A549 (cell line): ENCODE results near the gene CELA3B.

Experiments
- EP300 ChIP-seq, 2 experiments: fragments of >200 bp; sonication (Bioruptor Twin); formaldehyde crosslinking; IDR thresholded peaks; 2 replicates in 1 of 2; 3 replicates in 1 of 2; pipeline ENCODE4 v1.6.1; 2016 to 2017
- ESRRA ChIP-seq: fragments of 150-350 bp; IDR thresholded peaks from 2 replicates; pipeline ENCODE4 v1.6.1; 2014; ENCODE audit warnings: mild to moderate bottlenecking, low read length, borderline replicate concordance
- HDAC2 ChIP-seq: fragments of 200-600 bp; sonication (generic); IDR thresholded peaks from 2 replicates; pipeline ENCODE4 v1.6.1; 2016
- MAX ChIP-seq: IDR thresholded peaks from 2 replicates; pipeline ENCODE4 v1.6.1; 2012
- MAZ ChIP-seq: fragments of 150-350 bp; IDR thresholded peaks from 2 replicates; pipeline ENCODE4 v1.6.1; 2014; ENCODE audit warnings: antibody characterized with exemption, low read depth, low read length, borderline replicate concordance
- RARB ChIP-seq: fragments of 250-450 bp; sonication (Bioruptor Pico); IDR thresholded peaks from 2 replicates; pipeline ENCODE4 v1.8.0; 2021; ENCODE audit warnings: mild to moderate bottlenecking, moderate library complexity
- RFX5 ChIP-seq: fragments of 450-650 bp; IDR thresholded peaks from 2 replicates; pipeline ENCODE4 v1.7.1; 2014; ENCODE audit warnings: antibody characterized with exemption, mild to moderate bottlenecking, moderate library complexity
- RNF2 ChIP-seq: fragments of 200-600 bp; sonication (generic); IDR thresholded peaks from 2 replicates; pipeline ENCODE4 v1.6.1; 2016; ENCODE audit warnings: low read depth, mild to moderate bottlenecking, antibody characterized with exemption, moderate library complexity, borderline replicate concordance
- TP53 ChIP-seq: fragments of 250-450 bp; sonication (Bioruptor Pico); IDR thresholded peaks from 2 replicates; pipeline ENCODE4 v1.5.0; 2021; ENCODE audit warnings: mild to moderate bottlenecking, moderate library complexity
- TF ChIP-seq, protein P1 (sequence below): fragments of >200 bp; sonication (Bioruptor Twin); formaldehyde crosslinking; IDR thresholded peaks from 3 replicates; pipeline ENCODE4 v1.5.1; 2016
- TF ChIP-seq, protein P2 (sequence below): fragments of 250-450 bp; sonication (Bioruptor Pico); IDR thresholded peaks from 2 replicates; pipeline ENCODE4 v1.5.0; 2021; ENCODE audit warnings: mild to moderate bottlenecking, moderate library complexity, borderline replicate concordance

DNA sequence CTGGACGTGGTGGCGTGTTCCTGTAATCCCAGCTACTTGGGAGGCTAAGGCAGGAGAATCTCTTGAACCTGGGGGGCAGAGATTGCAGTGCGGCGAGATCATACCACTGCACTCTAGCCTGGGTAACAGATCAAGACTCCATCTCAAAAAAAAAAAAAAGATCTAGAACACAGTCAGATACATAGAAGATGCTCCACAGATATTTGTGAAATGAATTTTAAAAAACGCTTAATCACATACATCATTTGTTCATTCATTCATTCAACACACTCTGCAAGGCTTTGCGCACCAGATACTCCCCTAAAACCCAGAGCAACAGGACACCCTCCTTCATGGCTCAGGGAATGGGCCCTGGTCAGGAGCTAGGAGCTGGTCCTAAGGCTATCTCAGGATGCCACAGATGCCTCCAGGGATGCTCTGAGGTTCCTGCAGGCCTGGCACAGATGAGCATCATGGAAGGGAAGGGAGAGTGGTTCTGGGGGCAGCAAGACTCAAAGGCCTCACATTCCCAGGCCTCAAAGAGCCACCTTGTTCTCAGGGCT is 46.1 kb upstream of the CELA3B start:
- TF ChIP-seq, protein P1, sequence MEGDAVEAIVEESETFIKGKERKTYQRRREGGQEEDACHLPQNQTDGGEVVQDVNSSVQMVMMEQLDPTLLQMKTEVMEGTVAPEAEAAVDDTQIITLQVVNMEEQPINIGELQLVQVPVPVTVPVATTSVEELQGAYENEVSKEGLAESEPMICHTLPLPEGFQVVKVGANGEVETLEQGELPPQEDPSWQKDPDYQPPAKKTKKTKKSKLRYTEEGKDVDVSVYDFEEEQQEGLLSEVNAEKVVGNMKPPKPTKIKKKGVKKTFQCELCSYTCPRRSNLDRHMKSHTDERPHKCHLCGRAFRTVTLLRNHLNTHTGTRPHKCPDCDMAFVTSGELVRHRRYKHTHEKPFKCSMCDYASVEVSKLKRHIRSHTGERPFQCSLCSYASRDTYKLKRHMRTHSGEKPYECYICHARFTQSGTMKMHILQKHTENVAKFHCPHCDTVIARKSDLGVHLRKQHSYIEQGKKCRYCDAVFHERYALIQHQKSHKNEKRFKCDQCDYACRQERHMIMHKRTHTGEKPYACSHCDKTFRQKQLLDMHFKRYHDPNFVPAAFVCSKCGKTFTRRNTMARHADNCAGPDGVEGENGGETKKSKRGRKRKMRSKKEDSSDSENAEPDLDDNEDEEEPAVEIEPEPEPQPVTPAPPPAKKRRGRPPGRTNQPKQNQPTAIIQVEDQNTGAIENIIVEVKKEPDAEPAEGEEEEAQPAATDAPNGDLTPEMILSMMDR = no peak
- TF ChIP-seq EP300 (IDR thresholded peaks at IDR 0.05) (no peak), RARB (CRISPR knock-in tag) (no peak), RFX5 (no peak), TP53 (no peak), MAZ (no peak), HDAC2 (no peak), RNF2 (no peak), ESRRA (no peak), MAX (no peak)
- TF ChIP-seq, protein P2, sequence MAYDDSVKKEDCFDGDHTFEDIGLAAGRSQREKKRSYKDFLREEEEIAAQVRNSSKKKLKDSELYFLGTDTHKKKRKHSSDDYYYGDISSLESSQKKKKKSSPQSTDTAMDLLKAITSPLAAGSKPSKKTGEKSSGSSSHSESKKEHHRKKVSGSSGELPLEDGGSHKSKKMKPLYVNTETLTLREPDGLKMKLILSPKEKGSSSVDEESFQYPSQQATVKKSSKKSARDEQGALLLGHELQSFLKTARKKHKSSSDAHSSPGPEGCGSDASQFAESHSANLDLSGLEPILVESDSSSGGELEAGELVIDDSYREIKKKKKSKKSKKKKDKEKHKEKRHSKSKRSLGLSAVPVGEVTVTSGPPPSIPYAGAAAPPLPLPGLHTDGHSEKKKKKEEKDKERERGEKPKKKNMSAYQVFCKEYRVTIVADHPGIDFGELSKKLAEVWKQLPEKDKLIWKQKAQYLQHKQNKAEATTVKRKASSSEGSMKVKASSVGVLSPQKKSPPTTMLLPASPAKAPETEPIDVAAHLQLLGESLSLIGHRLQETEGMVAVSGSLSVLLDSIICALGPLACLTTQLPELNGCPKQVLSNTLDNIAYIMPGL = no peak
